C4-2B (cell line): ENCODE results near the gene PPM1L.

Experiments
- H3K27ac ChIP-seq: fragments of 450-650 bp; 2 replicates; pipeline ENCODE4 v1.5.1; 2017
- CTCF ChIP-seq: fragments of 450-650 bp; conservative IDR thresholded peaks from 2 replicates; pipeline ENCODE4 v1.5.1; 2017; ENCODE audit warnings: mild to moderate bottlenecking
- ZFX ChIP-seq: fragments of 450-650 bp; IDR thresholded peaks from 2 replicates; pipeline ENCODE4 v1.6.1; 2017

The PPM1L gene

GRCh38 chr3:161084277-161084676, 328.2 kb downstream of the PPM1L start:
- TF ChIP-seq CTCF (no peak), ZFX (no peak)
- H3K27ac ChIP-seq = no peak overlapping the region

DNA sequence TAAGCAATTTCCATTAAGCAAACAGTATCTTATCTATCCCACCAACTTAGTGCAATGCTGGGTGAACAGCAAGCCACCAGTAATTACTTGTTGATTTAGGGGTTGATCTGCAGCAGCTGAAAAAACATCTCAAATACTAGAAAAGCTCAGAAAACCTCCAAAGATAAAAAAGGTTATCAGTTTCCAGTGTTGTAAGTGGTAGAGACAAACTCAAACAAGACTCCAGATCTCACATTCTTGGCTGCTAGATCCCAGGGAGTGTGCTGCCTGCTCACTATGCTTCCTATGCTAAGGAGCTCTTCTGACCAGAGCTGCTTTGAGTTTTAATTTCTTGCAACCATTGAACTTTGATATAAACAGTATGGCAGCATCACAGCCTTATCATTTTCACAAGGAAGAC, 337.9 kb downstream of the PPM1L start:
- TF ChIP-seq CTCF (no peak), ZFX (no peak)
- no peak overlapping the region for H3K27ac ChIP-seq

DNA sequence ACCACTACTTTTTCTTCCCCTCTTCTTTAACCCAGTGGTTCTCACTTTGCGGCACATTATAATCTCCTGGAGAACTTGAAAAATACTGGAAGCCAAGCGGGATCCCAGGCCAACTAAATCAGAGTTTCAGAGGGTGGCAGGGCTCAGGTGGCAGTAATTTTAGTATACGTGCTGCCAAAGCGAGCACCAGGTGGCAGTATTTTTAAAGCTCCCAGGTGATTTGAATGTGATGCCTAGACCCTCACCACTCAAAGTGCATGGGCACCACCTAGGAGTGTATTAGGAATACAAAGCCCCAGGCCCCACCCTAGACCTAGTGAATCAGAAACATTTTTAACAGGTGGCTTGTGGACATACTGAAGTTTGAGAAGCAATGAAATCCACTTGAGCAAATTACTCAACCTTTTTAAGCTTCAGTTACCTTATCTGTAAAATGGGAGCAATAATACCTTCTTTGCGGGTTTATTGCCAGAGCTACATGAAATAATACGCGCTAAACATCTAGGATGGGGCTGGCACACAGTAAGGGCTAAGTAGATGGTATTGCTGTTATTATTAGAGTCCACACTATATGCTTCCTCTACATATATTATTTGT, 340.8 kb downstream of the PPM1L start:
- no peak overlapping the region for H3K27ac ChIP-seq
- no peak for TF ChIP-seq ZFX
- peak; percentile 85 for TF ChIP-seq CTCF

GRCh38 chr3:161100994-161101393, 345.0 kb downstream of the PPM1L start:
- no peak overlapping the region for H3K27ac ChIP-seq
- no peak for TF ChIP-seq ZFX
- no peak for TF ChIP-seq CTCF

DNA sequence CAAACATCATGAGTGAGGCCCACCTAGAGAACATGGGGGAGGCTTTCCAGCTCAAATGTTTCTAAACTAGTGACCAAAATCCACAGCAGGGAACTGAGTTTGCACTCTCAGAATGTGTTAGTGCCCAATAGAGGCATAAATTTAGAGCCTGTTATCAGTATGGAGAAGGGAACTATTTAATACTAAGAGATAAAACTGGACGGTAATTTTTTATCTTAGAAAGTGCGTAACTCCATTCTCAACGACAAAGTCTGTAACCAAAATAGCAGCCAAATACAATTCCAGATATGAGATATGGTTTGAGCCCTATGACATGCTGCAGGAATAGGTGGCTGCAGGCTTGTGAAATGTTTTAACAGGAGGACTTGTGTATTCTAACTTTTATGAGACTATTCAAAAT, 345.6 kb downstream of the PPM1L start:
- TF ChIP-seq CTCF (no peak), ZFX (no peak)
- no peak overlapping the region for H3K27ac ChIP-seq

GRCh38 chr3:161103776-161104385, 347.9 kb downstream of the PPM1L start:
- no peak overlapping the region for H3K27ac ChIP-seq
- no peak for TF ChIP-seq CTCF

- no peak for TF ChIP-seq ZFX
- no peak for TF ChIP-seq CTCF
- H3K27ac ChIP-seq = no peak within 1 kb of the TSS
Observed at GRCh38 chr3:161104561-161105551, 348.8 kb downstream of the PPM1L start, which contains the start of gene B3GALNT1. Gene B3GALNT1, minus strand, starts transcription at chr3:161105349. Its CDS starts 18,595 bp downstream, at chr3:161086754.
